ENCODE results near the gene WDCP. TPM values are rescaled to one million over a fixed set of nuclear protein-coding genes. Genes with fewer than 3 reads are reported as not detected.

The WDCP gene
- polyA plus RNA-seq, 1 donor from 2014 or later, result 15.7 TPM

GRCh38 chr2:24012521-24013188, 34.5 kb downstream of the WDCP start:
- H3K9me3 ChIP-seq (ENCODE audit: low read length), result no peaks in the 10 kb centered on the region
- TF ChIP-seq EP300 (conservative IDR thresholded peaks at IDR 0.05; ENCODE audit: poor library complexity, severe bottlenecking) (no peak), SMC3 (conservative IDR thresholded peaks at IDR 0.05; ENCODE audit: poor library complexity) (no peak), TAF1 (IDR thresholded peaks at IDR 0.05; ENCODE audit: low read depth) (no peak), POLR2AphosphoS5 (IDR thresholded peaks at IDR 0.05) (no peak), MXI1 (conservative IDR thresholded peaks at IDR 0.05; ENCODE audit: poor library complexity, severe bottlenecking) (no peak)
- TF ChIP-seq, protein P1, sequence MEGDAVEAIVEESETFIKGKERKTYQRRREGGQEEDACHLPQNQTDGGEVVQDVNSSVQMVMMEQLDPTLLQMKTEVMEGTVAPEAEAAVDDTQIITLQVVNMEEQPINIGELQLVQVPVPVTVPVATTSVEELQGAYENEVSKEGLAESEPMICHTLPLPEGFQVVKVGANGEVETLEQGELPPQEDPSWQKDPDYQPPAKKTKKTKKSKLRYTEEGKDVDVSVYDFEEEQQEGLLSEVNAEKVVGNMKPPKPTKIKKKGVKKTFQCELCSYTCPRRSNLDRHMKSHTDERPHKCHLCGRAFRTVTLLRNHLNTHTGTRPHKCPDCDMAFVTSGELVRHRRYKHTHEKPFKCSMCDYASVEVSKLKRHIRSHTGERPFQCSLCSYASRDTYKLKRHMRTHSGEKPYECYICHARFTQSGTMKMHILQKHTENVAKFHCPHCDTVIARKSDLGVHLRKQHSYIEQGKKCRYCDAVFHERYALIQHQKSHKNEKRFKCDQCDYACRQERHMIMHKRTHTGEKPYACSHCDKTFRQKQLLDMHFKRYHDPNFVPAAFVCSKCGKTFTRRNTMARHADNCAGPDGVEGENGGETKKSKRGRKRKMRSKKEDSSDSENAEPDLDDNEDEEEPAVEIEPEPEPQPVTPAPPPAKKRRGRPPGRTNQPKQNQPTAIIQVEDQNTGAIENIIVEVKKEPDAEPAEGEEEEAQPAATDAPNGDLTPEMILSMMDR (IDR thresholded peaks at IDR 0.05; ENCODE audit: poor library complexity, severe bottlenecking), result no peak
- TF ChIP-seq, protein P2, sequence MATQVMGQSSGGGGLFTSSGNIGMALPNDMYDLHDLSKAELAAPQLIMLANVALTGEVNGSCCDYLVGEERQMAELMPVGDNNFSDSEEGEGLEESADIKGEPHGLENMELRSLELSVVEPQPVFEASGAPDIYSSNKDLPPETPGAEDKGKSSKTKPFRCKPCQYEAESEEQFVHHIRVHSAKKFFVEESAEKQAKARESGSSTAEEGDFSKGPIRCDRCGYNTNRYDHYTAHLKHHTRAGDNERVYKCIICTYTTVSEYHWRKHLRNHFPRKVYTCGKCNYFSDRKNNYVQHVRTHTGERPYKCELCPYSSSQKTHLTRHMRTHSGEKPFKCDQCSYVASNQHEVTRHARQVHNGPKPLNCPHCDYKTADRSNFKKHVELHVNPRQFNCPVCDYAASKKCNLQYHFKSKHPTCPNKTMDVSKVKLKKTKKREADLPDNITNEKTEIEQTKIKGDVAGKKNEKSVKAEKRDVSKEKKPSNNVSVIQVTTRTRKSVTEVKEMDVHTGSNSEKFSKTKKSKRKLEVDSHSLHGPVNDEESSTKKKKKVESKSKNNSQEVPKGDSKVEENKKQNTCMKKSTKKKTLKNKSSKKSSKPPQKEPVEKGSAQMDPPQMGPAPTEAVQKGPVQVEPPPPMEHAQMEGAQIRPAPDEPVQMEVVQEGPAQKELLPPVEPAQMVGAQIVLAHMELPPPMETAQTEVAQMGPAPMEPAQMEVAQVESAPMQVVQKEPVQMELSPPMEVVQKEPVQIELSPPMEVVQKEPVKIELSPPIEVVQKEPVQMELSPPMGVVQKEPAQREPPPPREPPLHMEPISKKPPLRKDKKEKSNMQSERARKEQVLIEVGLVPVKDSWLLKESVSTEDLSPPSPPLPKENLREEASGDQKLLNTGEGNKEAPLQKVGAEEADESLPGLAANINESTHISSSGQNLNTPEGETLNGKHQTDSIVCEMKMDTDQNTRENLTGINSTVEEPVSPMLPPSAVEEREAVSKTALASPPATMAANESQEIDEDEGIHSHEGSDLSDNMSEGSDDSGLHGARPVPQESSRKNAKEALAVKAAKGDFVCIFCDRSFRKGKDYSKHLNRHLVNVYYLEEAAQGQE (IDR thresholded peaks at IDR 0.05; ENCODE audit: borderline replicate concordance), result no peak
- no peak overlapping the region for H3K9ac ChIP-seq (ENCODE audit: low read length)
- no peaks in the 10 kb centered on the region for H3K36me3 ChIP-seq (ENCODE audit: insufficient read depth, low read length)
- peaks cover 8% of the 10 kb centered on the region for H3K27me3 ChIP-seq (ENCODE audit: insufficient read depth, low read depth, low read length)
- no peaks in the 10 kb centered on the region for H4K20me1 ChIP-seq (ENCODE audit: insufficient read depth)
- no peak overlapping the region for H2AFZ ChIP-seq (ENCODE audit: low read depth, low read length)
- no peaks in the 10 kb centered on the region for H3F3A ChIP-seq (ENCODE audit: insufficient read depth, low read length, poor library complexity, severe bottlenecking)
- H3K9me2 ChIP-seq (ENCODE audit: insufficient read depth, low read length), result no peaks in the 10 kb centered on the region
- no peaks in the 10 kb centered on the region for H3K79me2 ChIP-seq (replicated peaks; ENCODE audit: insufficient read depth, low read length)
- no peak overlapping the region for H3K4me2 ChIP-seq (ENCODE audit: low read length)
- no peak overlapping the region for H3K27ac ChIP-seq (ENCODE audit: low read length)
- H3K4me3 ChIP-seq (ENCODE audit: low read length), result no peak overlapping the region

DNA sequence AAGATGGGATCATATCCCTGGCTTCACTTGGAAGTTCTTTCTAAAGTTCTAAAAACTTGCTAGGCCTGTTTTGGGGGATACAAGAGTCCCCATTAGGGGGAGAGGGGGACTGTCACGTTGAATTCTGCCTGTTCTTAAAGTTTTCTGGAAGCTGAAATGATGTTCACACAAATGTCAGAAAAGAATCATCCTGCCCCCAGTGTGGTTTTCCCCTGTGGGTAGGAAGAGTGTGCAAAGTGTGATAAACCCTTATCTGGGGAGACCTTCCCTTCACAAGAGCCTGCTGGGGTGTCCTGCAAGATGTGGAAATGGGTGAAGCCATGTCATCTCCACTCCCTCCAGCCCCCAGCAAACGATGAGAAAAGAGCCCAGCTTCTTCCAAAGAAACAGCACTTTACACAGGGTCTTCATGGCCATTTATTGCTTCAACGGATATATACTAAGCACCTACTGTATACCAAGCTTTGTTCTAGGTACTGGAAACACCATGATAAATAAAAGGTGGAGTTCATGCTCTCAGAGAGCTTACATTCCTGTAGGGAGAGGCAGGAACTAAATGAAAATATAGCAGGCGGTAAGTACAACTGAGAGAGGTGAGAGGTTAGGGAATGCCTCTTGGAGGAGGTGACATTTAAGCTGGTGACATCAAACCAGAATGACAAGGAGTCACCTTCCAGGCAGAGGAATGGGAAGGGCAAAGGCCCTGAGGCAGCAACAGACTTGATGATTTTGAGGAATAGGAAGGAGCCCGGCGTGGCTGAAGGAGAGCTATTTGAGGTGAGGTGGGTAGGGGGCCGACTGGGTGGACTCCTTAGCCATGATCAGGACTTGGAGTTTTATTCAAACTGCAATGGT, 35.7 kb downstream of the WDCP start:
- H3K4me2 ChIP-seq (ENCODE audit: low read length), result no peak overlapping the region

More for the DNA sequence above, 35.7 kb downstream of the WDCP start:
- peaks cover 8% of the 10 kb centered on the region for H3K27me3 ChIP-seq (ENCODE audit: insufficient read depth, low read depth, low read length)
- H3K36me3 ChIP-seq (ENCODE audit: insufficient read depth, low read length), result no peaks in the 10 kb centered on the region
- H3K27ac ChIP-seq (ENCODE audit: low read length), result no peak overlapping the region
- no peaks in the 10 kb centered on the region for H3K79me2 ChIP-seq (replicated peaks; ENCODE audit: insufficient read depth, low read length)
- H3K9me3 ChIP-seq (ENCODE audit: low read length), result no peaks in the 10 kb centered on the region
- H3K4me3 ChIP-seq (ENCODE audit: low read length), result no peak overlapping the region
- no peak overlapping the region for H2AFZ ChIP-seq (ENCODE audit: low read depth, low read length)
- H3K9me2 ChIP-seq (ENCODE audit: insufficient read depth, low read length), result no peaks in the 10 kb centered on the region
- TF ChIP-seq, protein P2 (IDR thresholded peaks at IDR 0.05; ENCODE audit: borderline replicate concordance), result no peak
- TF ChIP-seq EP300 (conservative IDR thresholded peaks at IDR 0.05; ENCODE audit: poor library complexity, severe bottlenecking), result no peak
- H3F3A ChIP-seq (ENCODE audit: insufficient read depth, low read length, poor library complexity, severe bottlenecking), result no peaks in the 10 kb centered on the region
- no peaks in the 10 kb centered on the region for H4K20me1 ChIP-seq (ENCODE audit: insufficient read depth)
- H3K9ac ChIP-seq (ENCODE audit: low read length), result no peak overlapping the region
